Measurements from ENCODE around the gene GRAMD1B.

GRAMD1B gene

GRCh38 chr11:123478352-123478987 lies 48.4 kb downstream of the GRAMD1B start:
- DNase-seq, result peak; percentile 81

GRCh38 chr11:123479048-123479837 lies 49.2 kb downstream of the GRAMD1B start:
- DNase-seq, result no peak

GRCh38 chr11:123480290-123480815 lies 50.3 kb downstream of the GRAMD1B start:
- DNase-seq, result no peak

GRCh38 chr11:123480882-123481281 lies 50.8 kb downstream of the GRAMD1B start:
- no peak for DNase-seq

- no peak for DNase-seq
Observed at GRCh38 chr11:123481640-123482039, 51.6 kb downstream of the GRAMD1B start.

- no peak for DNase-seq
Observed at GRCh38 chr11:123482218-123482617, 52.1 kb downstream of the GRAMD1B start.

GRCh38 chr11:123483058-123483457 lies 53.0 kb downstream of the GRAMD1B start:
- no peak for DNase-seq

GRCh38 chr11:123483466-123483865 lies 53.4 kb downstream of the GRAMD1B start:
- DNase-seq, result no peak

- DNase-seq, result no peak
Observed at GRCh38 chr11:123484448-123484847, 54.4 kb downstream of the GRAMD1B start.

- DNase-seq, result no peak
Observed at GRCh38 chr11:123487157-123487744, 57.2 kb downstream of the GRAMD1B start.

GRCh38 chr11:123490527-123490926 lies 60.5 kb downstream of the GRAMD1B start:
- DNase-seq, result no peak

- DNase-seq, result no peak
Observed at GRCh38 chr11:123491241-123491640, 61.2 kb downstream of the GRAMD1B start.

GRCh38 chr11:123493349-123494063 lies 63.4 kb downstream of the GRAMD1B start:
- no peak for DNase-seq

GRCh38 chr11:123494195-123495050 lies 64.4 kb downstream of the GRAMD1B start:
- no peak for DNase-seq

- DNase-seq, result peak; percentile 51
Observed at GRCh38 chr11:123504401-123504800, 74.3 kb downstream of the GRAMD1B start.

GRCh38 chr11:123505546-123506299 lies 75.7 kb downstream of the GRAMD1B start:
- DNase-seq, result no peak

GRCh38 chr11:123507043-123507442 lies 77.0 kb downstream of the GRAMD1B start:
- DNase-seq, result no peak

GRCh38 chr11:123509737-123510578 lies 79.9 kb downstream of the GRAMD1B start:
- peak; percentile 73 for DNase-seq

GRCh38 chr11:123510579-123510905 lies 80.5 kb downstream of the GRAMD1B start:
- DNase-seq, result no peak

- peak; percentile 87 for DNase-seq
Observed at GRCh38 chr11:123511037-123511870, 81.2 kb downstream of the GRAMD1B start.

Measured in NCI-H2227 treated with DMSO at 0.1 percent for 48 hours (cell line).